ENCODE measurements around the gene PCNX3. TPM values are rescaled to one million over a fixed set of nuclear protein-coding genes. Genes with fewer than 3 reads are reported as not detected.
A peak's percentile ranks its signal among the peaks of the same experiment; 100 is the strongest.

Gene PCNX3
- total RNA-seq, result 10 to 100 TPM; 16.1 to 21.8 TPM

DNA sequence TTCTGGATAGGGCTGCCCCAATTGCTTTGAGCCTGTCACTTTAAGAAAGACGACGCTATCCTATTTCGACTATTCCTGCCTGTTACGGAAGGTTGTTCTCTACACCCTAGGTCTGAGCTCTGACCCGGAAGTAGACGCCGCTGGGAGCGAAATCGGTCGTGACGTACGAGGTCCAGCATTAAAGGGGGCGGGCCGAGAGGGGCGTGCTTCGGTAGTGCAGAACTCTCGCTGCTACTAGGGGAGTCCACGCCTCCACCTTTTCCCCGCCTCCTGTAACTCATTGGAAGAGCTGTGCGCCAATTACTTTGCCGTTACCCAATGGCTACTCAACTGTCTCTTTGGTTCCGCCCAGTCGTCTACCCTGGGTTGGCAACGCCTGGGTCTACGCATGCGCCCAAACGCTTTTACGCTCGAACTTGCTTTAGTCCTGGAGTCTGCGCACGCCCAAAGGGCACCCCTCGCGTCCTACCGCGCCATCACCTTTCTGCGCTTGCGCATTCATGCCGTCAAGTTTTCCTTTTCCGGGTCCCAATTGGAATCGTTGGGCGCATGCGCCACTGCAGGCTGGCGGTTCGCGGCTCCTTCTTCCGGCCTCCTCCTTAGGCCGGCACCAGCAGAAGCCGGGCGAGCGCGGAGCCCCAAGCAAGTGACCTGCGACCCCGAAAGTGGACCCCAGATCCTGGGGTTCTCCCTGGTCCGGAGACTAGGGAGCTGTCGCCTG lies at the start of gene PCNX3:
TSS of gene PCNX3 (plus strand) at position 548 of the 721 bp plus-strand sequence. CDS start 536 bp downstream, outside the sequence.
- H3K4me1 ChIP-seq, result peaks cover 0 to 53% of the 10 kb centered on the region in 2 donors
- H3K4me3 ChIP-seq, result peak within 1 kb of the TSS; percentile 92 to 99
- no peaks in the 10 kb centered on the region for H3K27me3 ChIP-seq
- H3K27ac ChIP-seq, result peak within 1 kb of the TSS; percentile 89 to 91
- H3K9me3 ChIP-seq, result no peaks in the 10 kb centered on the region
- DNase-seq (ENCODE audit: low spot score), result peak; percentile 100
- TF ChIP-seq, protein P1, sequence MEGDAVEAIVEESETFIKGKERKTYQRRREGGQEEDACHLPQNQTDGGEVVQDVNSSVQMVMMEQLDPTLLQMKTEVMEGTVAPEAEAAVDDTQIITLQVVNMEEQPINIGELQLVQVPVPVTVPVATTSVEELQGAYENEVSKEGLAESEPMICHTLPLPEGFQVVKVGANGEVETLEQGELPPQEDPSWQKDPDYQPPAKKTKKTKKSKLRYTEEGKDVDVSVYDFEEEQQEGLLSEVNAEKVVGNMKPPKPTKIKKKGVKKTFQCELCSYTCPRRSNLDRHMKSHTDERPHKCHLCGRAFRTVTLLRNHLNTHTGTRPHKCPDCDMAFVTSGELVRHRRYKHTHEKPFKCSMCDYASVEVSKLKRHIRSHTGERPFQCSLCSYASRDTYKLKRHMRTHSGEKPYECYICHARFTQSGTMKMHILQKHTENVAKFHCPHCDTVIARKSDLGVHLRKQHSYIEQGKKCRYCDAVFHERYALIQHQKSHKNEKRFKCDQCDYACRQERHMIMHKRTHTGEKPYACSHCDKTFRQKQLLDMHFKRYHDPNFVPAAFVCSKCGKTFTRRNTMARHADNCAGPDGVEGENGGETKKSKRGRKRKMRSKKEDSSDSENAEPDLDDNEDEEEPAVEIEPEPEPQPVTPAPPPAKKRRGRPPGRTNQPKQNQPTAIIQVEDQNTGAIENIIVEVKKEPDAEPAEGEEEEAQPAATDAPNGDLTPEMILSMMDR (IDR thresholded peaks at IDR 0.05), result no peak
- peaks cover 32% of the 10 kb centered on the region for H3K36me3 ChIP-seq

DNA sequence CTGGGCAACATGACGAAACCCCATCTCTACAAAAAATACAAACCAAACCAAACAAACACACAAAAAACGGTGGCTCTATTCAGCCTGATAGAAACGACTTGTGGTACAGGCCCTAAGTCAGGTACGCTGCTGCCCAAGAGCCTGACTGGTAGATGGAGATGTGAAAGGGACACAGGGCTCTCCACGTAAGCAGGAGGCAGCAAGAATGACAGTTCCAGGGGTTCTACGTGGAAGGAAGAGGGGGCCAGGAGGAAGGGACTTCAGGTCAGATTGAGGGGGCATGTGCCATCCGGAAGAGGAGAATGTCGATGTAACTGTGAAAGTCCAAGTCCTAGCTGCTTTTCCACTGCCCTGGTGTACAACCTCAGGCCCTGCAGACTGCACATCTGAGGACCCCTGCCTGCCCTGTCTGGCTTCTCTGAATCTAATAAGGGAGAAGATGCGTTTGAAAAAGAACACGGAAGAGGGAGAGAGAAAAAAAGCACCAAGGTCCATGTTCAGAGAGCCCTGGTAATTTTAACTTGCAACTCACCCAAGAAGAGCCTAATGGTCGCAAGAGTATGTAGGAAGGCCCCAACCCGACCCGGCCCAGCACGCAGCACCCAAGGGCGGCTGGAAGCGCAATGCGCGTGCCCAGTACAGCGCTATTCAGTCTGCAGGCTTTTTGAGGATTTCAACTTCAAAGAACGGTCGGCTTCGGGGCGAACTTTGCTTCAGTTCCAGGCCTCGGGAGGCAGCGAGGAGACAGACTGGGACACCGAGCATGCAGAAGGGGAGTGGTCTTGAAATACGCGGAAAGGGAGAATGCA lies 46.2 kb upstream of the PCNX3 start:
- DNase-seq (ENCODE audit: low spot score), result no peak
- TF ChIP-seq, protein P1 (IDR thresholded peaks at IDR 0.05), result no peak
- peaks cover 3 to 60% of the 10 kb centered on the region in 2 donors for H3K4me1 ChIP-seq

DNA sequence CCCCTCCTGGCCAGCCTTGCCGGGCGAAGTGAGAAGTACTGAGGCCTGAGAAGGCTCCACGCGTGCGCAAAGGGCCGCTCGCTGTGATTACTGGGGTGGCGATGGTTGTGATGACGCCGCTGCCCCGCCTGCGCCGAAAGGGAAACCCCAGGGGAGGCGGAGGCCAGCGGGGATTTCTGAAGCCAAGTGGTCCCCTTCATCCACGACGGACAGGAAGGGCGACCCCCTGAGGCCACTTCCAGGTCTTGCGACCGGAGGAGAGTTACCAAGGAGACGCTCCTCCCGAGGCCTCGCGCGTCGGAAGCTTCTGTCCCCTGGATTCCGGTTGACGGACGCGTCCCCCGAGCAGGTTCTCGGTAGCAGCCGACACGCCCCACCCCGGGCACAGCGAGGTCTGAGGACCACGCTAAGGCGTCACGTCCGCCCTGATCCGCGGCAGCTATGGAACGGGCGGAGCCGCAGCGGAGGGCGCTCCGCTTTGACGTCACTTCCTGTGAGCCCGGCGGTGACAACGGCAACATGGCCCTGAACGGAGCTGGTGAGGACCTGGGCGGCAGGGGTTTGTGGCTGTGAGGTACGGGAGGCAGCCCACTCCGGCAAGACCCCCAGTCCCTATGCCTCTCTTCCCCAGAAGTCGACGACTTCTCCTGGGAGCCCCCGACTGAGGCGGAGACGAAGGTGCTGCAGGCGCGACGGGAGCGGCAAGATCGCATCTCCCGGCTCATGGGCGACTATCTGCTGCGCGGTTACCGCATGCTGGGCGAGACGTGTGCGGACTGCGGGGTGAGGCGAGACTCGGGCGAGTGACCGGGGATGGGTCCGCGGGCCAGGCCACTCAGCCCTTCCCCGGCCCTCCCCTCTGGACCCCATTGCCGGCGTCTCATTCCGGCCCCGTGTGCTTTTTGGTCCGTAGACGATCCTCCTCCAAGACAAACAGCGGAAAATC lies 45.3 kb upstream of the PCNX3 start, which contains the start of gene ZNRD2:
TSS of gene ZNRD2 (plus strand) at position 505 of the 946 bp plus-strand sequence. CDS start at position 520, 15 bp downstream.
- Histone ChIP-seq H3K4me3 (peak within 1 kb of the TSS; percentile 94 to 97), H3K36me3 (peaks cover 6% of the 10 kb centered on the region), H3K4me1 (peaks cover 3 to 69% of the 10 kb centered on the region in 2 donors), H3K9me3 (no peaks in the 10 kb centered on the region), H3K27ac (peak within 1 kb of the TSS; percentile 94 to 97), H3K27me3 (no peaks in the 10 kb centered on the region)
- peak; percentile 98 for DNase-seq (ENCODE audit: low spot score)
- TF ChIP-seq, protein P1 (IDR thresholded peaks at IDR 0.05), result peak; percentile 20 to 57

More for the DNA sequence above, 46.2 kb upstream of the PCNX3 start:
- Histone ChIP-seq H3K27me3 (no peaks in the 10 kb centered on the region), H3K36me3 (peaks cover 6% of the 10 kb centered on the region), H3K4me3 (peak overlapping the region; percentile 94 to 97), H3K27ac (peak overlapping the region; percentile 94 to 97), H3K9me3 (no peaks in the 10 kb centered on the region)

DNA sequence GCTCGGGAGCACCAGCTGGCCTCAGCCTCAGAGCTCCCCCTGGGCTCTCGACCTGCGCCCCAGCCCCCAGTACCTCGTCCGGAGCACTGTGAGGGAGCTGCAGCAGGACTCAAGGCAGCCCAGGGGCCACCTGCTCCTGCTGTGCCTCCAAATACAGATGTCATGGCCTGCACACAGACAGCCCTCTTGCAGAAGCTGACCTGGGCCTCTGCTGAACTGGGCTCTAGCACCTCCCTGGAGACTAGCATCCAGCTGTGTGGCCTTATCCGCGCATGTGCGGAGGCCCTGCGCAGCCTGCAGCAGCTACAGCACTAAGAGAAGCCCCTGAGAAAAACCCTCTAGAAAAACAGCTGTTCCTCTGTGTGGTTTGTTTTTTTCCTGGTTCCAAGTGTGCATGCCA lies 44.2 kb upstream of the PCNX3 start:
- Histone ChIP-seq H3K4me3 (peak overlapping the region; percentile 94 to 97), H3K27me3 (no peaks in the 10 kb centered on the region), H3K36me3 (peaks cover 6% of the 10 kb centered on the region), H3K4me1 (peaks cover 3 to 77% of the 10 kb centered on the region in 2 donors), H3K9me3 (no peaks in the 10 kb centered on the region), H3K27ac (peak overlapping the region; percentile 94 to 97)
- DNase-seq (ENCODE audit: low spot score), result no peak
- TF ChIP-seq, protein P1 (IDR thresholded peaks at IDR 0.05), result no peak

DNA sequence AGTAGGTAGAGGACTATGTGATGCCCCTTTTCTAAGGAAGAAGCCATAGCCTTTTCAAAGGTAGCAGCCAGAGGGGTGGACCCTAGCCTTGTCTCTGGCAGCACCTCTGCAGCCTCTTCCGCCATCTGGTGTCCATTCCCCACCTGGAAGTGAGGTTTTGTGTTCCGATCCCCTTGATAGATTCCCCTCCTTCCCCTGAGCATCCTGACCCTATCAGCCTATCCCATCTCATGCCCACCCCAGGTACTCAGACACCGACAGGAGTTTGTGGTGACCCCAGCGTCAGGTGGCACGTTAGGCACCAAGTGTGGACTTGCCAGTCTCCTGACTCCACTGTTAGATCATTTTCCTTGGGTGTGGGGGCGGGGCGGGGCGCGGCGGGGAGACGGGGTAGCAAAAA lies 43.6 kb upstream of the PCNX3 start:
- peak overlapping the region; percentile 52 to 84 for H3K4me3 ChIP-seq
- H3K4me1 ChIP-seq, result peaks cover 3 to 80% of the 10 kb centered on the region in 2 donors
- no peak for DNase-seq (ENCODE audit: low spot score)
- H3K9me3 ChIP-seq, result no peaks in the 10 kb centered on the region
- no peaks in the 10 kb centered on the region for H3K27me3 ChIP-seq
- TF ChIP-seq, protein P1 (IDR thresholded peaks at IDR 0.05), result peak in 1 of 2 donors; percentile 49
- H3K36me3 ChIP-seq, result peaks cover 6% of the 10 kb centered on the region
- peak overlapping the region; percentile 94 to 97 for H3K27ac ChIP-seq
